Measurements from ENCODE around the gene STK38L.

DNA sequence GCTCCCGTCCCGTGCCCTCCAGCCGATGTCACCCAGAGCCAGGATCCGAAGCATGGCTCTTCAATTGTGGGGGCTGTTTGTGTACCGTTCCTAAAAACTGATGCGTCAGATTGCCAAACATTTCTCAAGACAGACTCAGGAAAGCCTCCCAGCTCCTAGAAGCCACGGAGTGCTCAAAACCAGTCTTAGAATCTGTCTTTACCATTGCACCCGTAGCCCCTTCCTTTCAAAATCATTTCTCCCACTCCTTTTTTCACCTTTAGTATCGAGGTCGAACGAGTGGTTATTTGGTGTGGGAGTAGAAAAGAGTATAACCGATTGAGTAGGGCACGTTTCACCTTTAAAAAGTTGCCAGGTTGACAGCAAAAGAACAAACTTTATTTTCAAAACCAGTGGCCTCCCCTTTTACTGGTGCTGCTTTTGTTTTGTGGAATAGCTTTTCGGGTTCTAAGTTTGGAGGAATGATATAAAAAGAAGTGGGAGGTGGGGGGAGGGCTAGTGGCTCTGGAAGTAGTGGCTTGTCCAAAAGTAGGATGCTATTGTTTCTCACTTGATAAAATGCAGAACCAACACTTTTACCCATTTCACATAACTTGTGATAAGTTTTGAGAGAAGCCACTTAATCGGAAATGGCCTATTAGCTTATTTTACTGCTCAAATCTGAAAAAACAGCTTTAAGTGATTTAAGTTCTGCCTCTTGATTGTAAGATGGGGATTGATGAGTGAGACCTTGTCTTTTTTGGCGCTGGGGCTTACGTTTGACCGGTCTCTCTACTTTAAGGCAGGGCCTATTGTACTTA is 803 bp downstream of the STK38L start:
- TF ChIP-seq CTCF (IDR thresholded peaks at IDR 0.05; ENCODE audit: insufficient read depth, low read depth, low read length) (no peak), EZH2 (IDR thresholded peaks at IDR 0.05; ENCODE audit: insufficient read depth, low read length) (no peak)

Measured in astrocyte (in vitro differentiated cells and primary cell).